ENCODE measurements around the gene ARSA.

The ARSA gene

DNA sequence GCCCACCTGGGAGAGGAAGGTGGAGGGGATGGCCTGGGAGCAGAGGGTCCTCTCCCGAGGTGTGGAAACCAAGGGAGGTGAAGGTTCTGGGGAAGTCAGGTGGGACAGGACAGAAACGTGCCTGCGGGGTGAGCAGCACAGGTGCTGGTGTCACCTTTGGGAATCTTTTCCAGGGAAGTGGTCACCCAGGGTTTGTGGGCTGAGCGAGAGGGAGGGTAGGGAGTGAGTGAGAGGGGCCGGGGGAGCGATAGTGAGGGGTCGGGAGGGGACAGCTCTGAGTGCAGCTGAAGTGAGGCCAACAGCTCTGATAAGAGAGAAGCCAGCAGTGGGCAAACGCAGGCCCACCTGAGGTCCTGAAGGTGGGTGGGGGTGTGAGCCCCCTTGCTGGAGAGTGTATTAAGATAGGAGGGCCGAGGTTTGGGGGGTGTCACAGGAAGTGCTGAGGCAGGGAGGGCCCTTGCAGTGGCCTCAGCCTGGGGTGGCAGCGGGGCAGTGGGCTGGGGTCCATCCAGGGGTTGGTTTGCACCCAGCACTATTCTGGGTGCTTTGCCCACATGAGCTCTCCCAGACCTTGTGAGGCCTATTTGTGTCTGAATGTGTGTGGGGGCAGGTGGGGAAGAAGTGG is 43.1 kb upstream of the ARSA start:
- POLR2A ChIA-PET, result interaction anchor here (0.7 kb wide), 1 partner anchor 362 kb away, joined by 3 read pairs; no protein-coding TSS in a partner anchor
- CTCF ChIA-PET, result no interaction called here
- Histone ChIP-seq H3K9me3 (ENCODE audit: control insufficient read depth, insufficient read depth, low read depth, low read length) (no peaks in the 10 kb centered on the region), H3K4me3 (ENCODE audit: low read depth, low read length) (no peak overlapping the region), H3K27ac (ENCODE audit: extremely low read depth, low read depth, low read length) (no peak overlapping the region), H3K4me1 (ENCODE audit: control insufficient read depth, insufficient read depth, low read length) (no peaks in the 10 kb centered on the region), H3K36me3 (ENCODE audit: control insufficient read depth in 2 of 2, insufficient read depth in 1 of 2, low read length in 2 of 2) (no peaks in the 10 kb centered on the region)
- TF ChIP-seq ZFP41 (tag by site-specific recombination; IDR thresholded peaks at IDR 0.05; ENCODE audit: borderline replicate concordance) (no peak), ZNF274 (IDR thresholded peaks at IDR 0.05; ENCODE audit: low read length) (no peak), ZNF274 (tag by site-specific recombination; IDR thresholded peaks at IDR 0.05; ENCODE audit: borderline replicate concordance) (no peak), ZNF341 (tag by site-specific recombination; IDR thresholded peaks at IDR 0.05; ENCODE audit: low read depth) (no peak), ZNF513 (tag by site-specific recombination; IDR thresholded peaks at IDR 0.05) (no peak), ZNF530 (tag by site-specific recombination; IDR thresholded peaks at IDR 0.05; ENCODE audit: low read depth) (no peak), ZNF704 (tag by site-specific recombination; IDR thresholded peaks at IDR 0.05) (no peak), ZNF302 (tag by site-specific recombination; IDR thresholded peaks at IDR 0.05; ENCODE audit: low read depth) (no peak), ZFP69B (tag by site-specific recombination; IDR thresholded peaks at IDR 0.05) (no peak), ZNF830 (tag by site-specific recombination; IDR thresholded peaks at IDR 0.05; ENCODE audit: low read depth) (no peak), ZBTB48 (tag by site-specific recombination; IDR thresholded peaks at IDR 0.05) (no peak), ZBTB21 (tag by site-specific recombination; IDR thresholded peaks at IDR 0.05) (no peak), ZFP37 (tag by site-specific recombination; IDR thresholded peaks at IDR 0.05) (no peak), ZNF747 (tag by site-specific recombination; IDR thresholded peaks at IDR 0.05) (no peak), ZNF654 (tag by site-specific recombination; IDR thresholded peaks at IDR 0.05; ENCODE audit: low read depth) (no peak), MZF1 (tag by site-specific recombination; IDR thresholded peaks at IDR 0.05; ENCODE audit: borderline replicate concordance) (no peak), ZNF146 (tag by site-specific recombination; IDR thresholded peaks at IDR 0.05) (no peak), ZNF544 (tag by site-specific recombination; IDR thresholded peaks at IDR 0.05) (no peak), ZNF292 (tag by site-specific recombination; IDR thresholded peaks at IDR 0.05; ENCODE audit: borderline replicate concordance, low read depth) (no peak), OVOL3 (tag by site-specific recombination; IDR thresholded peaks at IDR 0.05) (no peak)

- no peak overlapping the region for H3K27ac ChIP-seq (ENCODE audit: extremely low read depth, low read depth, low read length)
- POLR2A ChIA-PET, result interaction anchor here (0.7 kb wide), 1 partner anchor 47 kb away, joined by 3 read pairs; no protein-coding TSS in a partner anchor
- CTCF ChIA-PET, result interaction anchor here (0.6 to 1.0 kb wide), 3 partner anchors 21 to 172 kb away, joined by 3 to 5 read pairs (median 4); no protein-coding TSS in a partner anchor
- H3K4me1 ChIP-seq (ENCODE audit: control insufficient read depth, insufficient read depth, low read length), result no peaks in the 10 kb centered on the region
- no peaks in the 10 kb centered on the region for H3K9me3 ChIP-seq (ENCODE audit: control insufficient read depth, insufficient read depth, low read depth, low read length)
- H3K4me3 ChIP-seq (ENCODE audit: low read depth, low read length), result no peak overlapping the region
- no peaks in the 10 kb centered on the region for H3K36me3 ChIP-seq (ENCODE audit: control insufficient read depth in 2 of 2, insufficient read depth in 1 of 2, low read length in 2 of 2)
- TF ChIP-seq ZNF221 (tag by site-specific recombination; IDR thresholded peaks at IDR 0.05; ENCODE audit: borderline replicate concordance) (no peak), ZNF354C (tag by site-specific recombination; IDR thresholded peaks at IDR 0.05; ENCODE audit: borderline replicate concordance, low read depth) (no peak), GLIS2 (tag by site-specific recombination; IDR thresholded peaks at IDR 0.05) (peak; percentile 35; the same call in 1 of the 2 replicates), ZNF214 (tag by site-specific recombination; IDR thresholded peaks at IDR 0.05; ENCODE audit: borderline replicate concordance) (no peak), CTCF (tag by site-specific recombination; IDR thresholded peaks at IDR 0.05) (no peak), GLIS1 (tag by site-specific recombination; IDR thresholded peaks at IDR 0.05) (peak; percentile 28; the same call in 1 of the 2 replicates), KLF17 (tag by site-specific recombination; IDR thresholded peaks at IDR 0.05) (no peak), ZSCAN30 (tag by site-specific recombination; IDR thresholded peaks at IDR 0.05) (0 out of 2 replicates have a peak, but pooled peaks have one; percentile 43), ZNF776 (tag by site-specific recombination; IDR thresholded peaks at IDR 0.05; ENCODE audit: borderline replicate concordance) (no peak), ZNF157 (tag by site-specific recombination; IDR thresholded peaks at IDR 0.05) (no peak), ZNF707 (tag by site-specific recombination; IDR thresholded peaks at IDR 0.05) (no peak), ZNF670 (tag by site-specific recombination; IDR thresholded peaks at IDR 0.05; ENCODE audit: low read depth) (no peak)
Observed at GRCh38 chr22:50670513-50670912, 42.6 kb upstream of the ARSA start.
